Activated CD8-positive, alpha-beta memory T cell treated with anti-CD3 and anti-CD28 coated beads for 36 hours (primary cell): ENCODE measurements around the gene ACKR1. TPM values are rescaled to one million over a fixed set of nuclear protein-coding genes. Genes with fewer than 3 reads are reported as not detected.

ENCODE experiments used
- CTCF ChIA-PET: fragments of 350-600 bp; sonication (Branson Sonifier 250); formaldehyde crosslinking; loops from one replicate; lab custom pipeline; 2021; ENCODE audit warnings: antibody characterized with exemption; lab: Charles Lee
- POLR2A ChIA-PET: fragments of 350-600 bp; sonication (Branson Sonifier 250); formaldehyde crosslinking; loops from one replicate; lab custom pipeline; 2021; ENCODE audit warnings: antibody characterized with exemption; lab: Charles Lee
- total RNA-seq, 2 experiments: library from RNA; stranded (reverse); gene quantifications; one replicate each; pipeline ENCODE4 v1.2.3, GENCODE V29; 2021

ACKR1 gene, protein sequence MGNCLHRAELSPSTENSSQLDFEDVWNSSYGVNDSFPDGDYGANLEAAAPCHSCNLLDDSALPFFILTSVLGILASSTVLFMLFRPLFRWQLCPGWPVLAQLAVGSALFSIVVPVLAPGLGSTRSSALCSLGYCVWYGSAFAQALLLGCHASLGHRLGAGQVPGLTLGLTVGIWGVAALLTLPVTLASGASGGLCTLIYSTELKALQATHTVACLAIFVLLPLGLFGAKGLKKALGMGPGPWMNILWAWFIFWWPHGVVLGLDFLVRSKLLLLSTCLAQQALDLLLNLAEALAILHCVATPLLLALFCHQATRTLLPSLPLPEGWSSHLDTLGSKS
- under 1 TPM in 1 of 2 experiments, not detected in 1; 0.27 TPM for total RNA-seq

DNA sequence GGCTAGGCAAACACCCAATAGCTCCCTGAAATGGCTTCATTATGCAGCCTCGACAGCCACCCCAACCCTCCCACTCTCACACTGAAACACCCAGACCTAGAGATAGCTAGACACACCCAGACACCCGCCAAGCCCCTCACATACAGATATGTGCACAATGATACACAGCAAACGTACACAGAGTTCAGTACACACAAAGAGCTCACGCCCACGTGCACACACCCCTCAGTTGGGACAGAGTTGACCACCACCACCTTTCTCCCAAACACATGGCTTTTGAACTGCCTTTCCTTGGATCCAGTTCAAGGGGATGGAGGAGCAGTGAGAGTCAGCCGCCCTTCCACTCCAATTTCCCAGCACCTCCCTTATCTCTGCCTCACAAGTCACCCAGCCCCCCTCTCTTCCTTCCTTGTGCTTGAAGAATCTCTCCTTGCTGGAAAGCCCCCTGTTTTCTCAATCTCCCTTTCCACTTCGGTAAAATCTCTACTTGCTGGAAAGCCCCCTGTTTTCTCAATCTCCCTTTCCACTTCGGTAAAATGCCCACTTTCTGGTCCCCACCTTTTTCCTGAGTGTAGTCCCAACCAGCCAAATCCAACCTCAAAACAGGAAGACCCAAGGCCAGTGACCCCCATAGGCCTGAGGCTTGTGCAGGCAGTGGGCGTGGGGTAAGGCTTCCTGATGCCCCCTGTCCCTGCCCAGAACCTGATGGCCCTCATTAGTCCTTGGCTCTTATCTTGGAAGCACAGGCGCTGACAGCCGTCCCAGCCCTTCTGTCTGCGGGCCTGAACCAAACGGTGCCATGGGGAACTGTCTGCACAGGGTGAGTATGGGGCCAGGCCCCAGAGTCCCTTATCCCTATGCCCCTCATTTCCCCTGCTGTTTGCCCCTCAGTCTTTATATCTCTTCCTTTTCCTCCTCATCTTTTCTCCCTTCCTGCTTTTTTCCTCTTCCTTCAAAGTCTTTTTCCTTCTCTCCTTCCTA is at the start of gene ACKR1:
ACKR1 (plus strand) TSS at position 715 of the 981 bp plus-strand sequence; CDS start at position 800, 85 bp downstream.
- ChIA-PET CTCF (no interaction called here), POLR2A (no interaction called here)

DNA sequence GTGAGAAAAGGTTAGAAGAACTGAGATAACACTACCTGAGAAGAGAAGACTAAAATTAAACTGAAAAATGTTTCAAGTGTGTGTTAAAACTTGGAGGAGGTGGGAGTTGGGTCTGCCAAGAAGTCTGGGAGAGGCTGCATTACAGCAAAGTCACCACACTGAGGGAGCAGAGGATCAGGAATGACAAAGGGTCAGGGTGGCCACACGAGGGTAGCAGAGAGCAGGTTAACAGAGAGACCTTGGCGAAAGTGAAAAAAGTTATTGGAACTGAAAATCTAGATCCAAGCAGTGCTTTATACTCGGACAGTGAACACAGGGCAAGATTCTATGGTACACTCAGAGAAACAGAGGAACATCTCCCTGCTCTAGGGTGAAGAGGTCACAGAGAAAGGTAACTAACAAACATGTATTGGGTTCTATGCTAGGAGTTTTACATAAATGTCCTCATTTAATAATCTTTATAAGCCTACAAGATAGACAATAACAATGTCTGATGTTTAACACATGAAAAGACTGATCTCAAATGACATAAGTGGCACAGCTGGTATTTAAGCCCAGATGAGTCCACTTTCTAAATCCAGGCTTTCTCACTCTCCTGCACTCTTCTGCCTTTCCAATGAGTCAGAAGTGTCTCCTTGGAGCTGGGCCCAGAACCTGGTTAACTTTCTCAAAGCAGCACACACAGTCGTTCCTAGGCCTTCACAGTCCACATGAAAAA is 43.5 kb upstream of the ACKR1 start:
- POLR2A ChIA-PET: no interaction called here
- CTCF ChIA-PET: interaction anchor here (0.7 to 3.4 kb wide), 5 partner anchors 37 to 840 kb away, joined by 3 to 15 read pairs (median 4); no protein-coding TSS in a partner anchor

GRCh38 chr1:159161719-159162026 is 43.0 kb upstream of the ACKR1 start:
- CTCF ChIA-PET: interaction anchor here (0.7 to 3.4 kb wide), 3 partner anchors 36 to 839 kb away, joined by 3 to 15 read pairs (median 4); no protein-coding TSS in a partner anchor
- POLR2A ChIA-PET: no interaction called here

- ChIA-PET POLR2A (no interaction called here), CTCF (interaction anchor here (0.6 to 3.4 kb wide), 2 partner anchors 52 to 1046 kb away, joined by 3 to 15 read pairs; no protein-coding TSS in a partner anchor)
Measured at GRCh38 chr1:159162516-159163265, 42.0 kb upstream of the ACKR1 start.

GRCh38 chr1:159163614-159164228 is 41.0 kb upstream of the ACKR1 start:
- ChIA-PET POLR2A (no interaction called here), CTCF (no interaction called here)

DNA sequence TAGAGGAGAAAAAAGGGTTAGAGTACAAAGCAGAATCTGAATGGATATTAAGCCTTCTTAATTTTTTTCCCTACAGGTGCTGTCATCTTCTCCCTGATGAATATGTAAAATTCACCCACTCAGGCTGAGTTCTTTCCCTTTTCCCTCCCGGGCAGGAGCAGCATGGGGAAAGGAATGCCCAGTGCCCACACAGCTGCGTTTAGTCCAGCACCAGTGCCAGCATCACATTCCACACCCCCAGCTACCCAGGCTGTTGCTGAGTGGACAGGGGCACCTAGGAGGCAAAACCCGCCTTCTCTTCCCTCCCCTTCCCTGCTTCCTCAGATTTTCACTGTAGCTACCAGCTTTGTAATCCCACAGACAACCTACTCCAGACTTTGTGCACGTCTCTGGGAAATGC is 36.6 kb upstream of the ACKR1 start:
- POLR2A ChIA-PET: no interaction called here
- CTCF ChIA-PET: interaction anchor here (1.1 to 1.5 kb wide), 2 partner anchors 29 to 46 kb away, joined by 3 read pairs; no protein-coding TSS in a partner anchor

DNA sequence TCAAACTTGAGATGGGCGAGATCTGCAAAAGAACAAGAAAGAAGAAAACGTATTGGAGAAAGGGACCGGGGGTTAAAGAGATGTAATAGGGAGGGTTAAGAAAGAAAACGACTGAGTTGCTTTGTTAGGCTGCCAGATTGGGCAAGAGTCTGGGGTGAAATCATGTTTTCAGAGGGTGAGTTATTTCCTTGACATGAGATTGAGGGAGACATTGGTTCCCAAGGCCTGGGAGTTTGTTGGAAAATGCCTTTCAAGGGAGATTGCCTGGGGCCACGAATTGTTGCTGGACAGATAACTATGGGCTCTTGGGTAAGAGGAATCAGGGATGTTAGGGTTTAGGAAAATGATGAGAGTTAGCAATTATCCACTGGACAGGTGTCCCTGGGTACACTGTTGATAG is 34.0 kb upstream of the ACKR1 start:
- POLR2A ChIA-PET: interaction anchor here (0.6 kb wide), 1 partner anchor 609 kb away, joined by 3 read pairs; no protein-coding TSS in a partner anchor
- CTCF ChIA-PET: no interaction called here

DNA sequence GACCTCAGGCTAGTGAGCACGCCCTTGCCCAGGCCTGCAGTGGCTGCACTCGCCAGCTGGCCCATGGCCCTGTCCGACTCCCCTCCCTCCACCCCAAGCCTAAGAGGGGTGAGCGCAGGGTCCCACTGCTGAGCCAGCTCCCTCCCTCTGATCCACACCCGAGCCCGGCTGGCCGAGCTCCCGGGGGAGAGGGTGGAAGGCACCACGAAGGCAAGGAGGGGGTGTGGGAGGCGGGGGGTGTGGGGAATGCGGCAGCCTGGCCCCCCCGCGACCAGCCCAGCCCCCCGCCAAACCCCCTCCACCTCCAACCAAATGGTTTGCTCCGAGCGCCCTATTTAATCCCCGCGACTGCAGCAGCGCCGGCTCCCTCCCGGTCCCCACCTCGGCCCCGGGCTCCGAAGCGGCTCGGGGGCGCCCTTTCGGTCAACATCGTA is 33.4 kb upstream of the ACKR1 start, which contains the start of gene CADM3:
CADM3 (plus strand) TSS at position 362 of the 434 bp plus-strand sequence. CDS start 151 bp downstream, outside the sequence.
- ChIA-PET POLR2A (interaction anchor here (0.6 kb wide), 1 partner anchor 608 kb away, joined by 3 read pairs; no protein-coding TSS in a partner anchor), CTCF (no interaction called here)

DNA sequence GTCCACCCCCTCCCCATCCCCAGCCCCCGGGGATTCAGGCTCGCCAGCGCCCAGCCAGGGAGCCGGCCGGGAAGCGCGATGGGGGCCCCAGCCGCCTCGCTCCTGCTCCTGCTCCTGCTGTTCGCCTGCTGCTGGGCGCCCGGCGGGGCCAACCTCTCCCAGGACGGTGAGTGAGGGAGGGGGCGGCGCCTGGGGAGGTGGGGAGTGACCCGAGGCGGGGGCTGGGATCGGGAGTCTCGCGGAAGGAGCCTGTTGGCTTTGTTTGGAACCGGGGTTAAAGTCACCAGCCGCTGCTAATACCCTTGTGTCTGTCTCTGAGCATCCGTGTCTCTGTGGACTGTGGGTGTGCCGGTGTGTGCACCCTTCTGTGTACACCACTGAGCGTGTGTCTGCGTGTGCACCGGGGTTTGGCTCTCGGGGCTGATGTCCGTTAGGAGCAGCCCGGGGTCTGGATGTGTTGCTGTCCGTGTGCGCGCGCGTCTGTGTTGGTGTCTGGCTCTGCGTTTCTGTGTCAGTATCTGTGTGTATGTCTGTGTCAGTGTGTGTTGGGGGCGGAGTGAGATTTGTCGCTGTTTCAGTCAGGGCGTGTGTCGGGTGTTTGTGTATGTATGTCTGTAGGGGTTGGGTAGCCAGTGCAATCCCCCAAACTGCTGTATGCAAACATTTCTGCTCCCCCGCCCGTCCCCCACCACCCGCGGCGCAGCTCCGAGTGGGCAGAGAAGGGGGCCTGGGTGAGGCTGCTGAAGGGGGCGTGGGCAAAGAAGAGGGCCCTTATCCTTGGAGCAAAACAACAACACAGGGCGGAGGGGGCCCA is 32.8 kb upstream of the ACKR1 start:
- CTCF ChIA-PET: no interaction called here
- POLR2A ChIA-PET: no interaction called here

DNA sequence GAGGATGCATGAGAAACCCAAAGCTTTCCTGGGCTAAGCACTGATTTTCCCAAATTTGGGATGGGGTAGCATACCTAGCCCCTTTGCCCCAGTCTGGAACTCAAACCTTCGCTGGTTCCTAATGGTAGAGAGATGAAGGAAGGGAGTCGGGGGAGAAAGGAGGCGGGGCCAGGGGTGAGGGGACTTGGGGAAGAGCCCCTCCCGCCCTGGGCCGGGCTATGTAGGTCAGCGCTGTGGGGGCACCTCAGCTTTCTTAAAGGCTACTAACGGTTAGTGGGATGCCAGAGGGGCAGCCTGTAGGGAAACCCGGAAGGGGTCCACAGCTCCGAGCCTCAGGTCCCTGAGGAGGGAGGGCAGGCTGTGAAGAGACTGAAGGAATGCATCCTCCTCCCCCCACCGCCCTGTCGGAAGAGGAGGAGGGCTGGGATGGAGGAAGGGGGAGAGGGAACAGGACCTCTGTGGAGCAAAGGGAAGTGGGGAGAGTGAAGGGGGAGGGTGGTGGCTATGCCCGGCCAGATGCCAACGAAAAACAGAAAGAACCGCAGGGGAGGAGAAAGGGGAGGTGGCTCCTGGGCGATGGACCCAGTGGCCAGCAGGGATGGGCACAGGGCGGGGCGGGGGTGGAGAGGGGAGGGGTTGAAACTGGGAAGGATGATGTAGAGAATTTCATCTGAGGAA is 31.9 kb upstream of the ACKR1 start:
- POLR2A ChIA-PET: no interaction called here
- CTCF ChIA-PET: no interaction called here

GRCh38 chr1:159173320-159173719 is 31.4 kb upstream of the ACKR1 start:
- ChIA-PET CTCF (interaction anchor here (1.5 kb wide), 1 partner anchor 42 kb away, joined by 3 read pairs; no protein-coding TSS in a partner anchor), POLR2A (no interaction called here)

DNA sequence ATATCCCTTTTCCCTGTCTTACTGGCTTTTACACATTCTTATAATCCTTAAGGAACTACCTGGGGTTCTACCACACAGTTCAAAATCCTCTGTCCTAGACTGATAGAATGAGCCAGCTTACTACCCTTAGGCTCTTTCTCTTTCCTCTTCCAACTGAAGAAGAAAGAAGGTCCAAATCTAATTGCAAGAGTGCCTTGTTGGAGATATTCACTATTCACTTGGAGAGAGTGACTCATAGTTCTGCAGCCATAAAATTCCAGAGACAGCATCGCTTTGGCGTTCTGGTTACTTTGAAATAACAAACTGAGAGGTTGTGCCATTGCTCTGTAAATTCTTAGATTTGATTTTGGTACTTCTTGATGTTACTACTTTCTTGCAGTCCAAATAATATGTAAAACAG is 29.1 kb upstream of the ACKR1 start:
- ChIA-PET CTCF (no interaction called here), POLR2A (no interaction called here)

DNA sequence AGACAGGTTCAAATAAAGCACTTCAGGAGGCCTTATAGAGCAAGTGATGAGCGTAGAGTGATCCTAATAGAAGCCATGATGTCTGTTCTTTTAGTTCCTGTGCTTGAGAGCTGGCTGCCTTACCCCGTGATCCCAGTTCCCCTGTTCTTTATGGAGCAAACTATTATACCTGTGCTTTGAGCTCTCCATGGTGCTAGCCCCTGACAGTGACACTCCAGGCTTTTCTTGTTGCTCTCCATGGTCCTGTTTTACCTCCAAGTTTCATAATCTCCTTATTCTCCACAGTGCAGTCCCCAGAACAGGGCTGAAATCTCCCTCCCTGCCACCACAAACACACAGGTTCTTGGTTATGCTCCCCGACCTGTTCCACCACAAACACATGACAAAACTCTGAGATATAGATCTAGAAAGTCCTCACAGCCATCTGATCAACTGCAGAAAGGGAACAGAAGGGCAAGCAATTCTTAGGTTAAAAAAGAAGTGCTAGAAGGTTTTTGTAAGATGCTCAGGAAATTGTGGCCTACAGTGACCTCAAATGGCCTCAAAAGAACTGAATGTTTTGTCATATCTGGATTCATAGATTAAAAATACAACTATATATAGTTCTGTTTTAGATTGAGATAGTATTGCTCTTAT is 27.3 kb upstream of the ACKR1 start:
- ChIA-PET CTCF (no interaction called here), POLR2A (no interaction called here)

DNA sequence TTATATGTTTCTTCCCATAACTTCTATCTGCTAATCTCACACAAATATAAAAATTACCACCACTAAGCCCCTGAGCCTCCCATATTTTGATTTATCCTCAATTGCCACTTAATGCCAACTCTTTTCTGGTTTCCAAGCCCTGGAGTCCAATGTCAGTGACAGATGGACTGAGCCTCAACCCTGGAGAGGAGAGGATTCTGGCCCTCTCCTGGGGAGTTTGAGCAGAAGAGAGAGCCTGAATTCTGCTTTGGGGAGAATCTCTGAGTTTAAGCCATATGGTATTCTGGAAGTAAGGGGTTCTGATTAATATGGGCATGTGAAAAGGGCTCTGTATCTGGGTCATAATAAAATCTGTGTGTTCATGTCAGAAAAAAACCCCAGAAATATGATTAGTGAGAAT is 24.8 kb upstream of the ACKR1 start:
- CTCF ChIA-PET: no interaction called here
- POLR2A ChIA-PET: no interaction called here

DNA sequence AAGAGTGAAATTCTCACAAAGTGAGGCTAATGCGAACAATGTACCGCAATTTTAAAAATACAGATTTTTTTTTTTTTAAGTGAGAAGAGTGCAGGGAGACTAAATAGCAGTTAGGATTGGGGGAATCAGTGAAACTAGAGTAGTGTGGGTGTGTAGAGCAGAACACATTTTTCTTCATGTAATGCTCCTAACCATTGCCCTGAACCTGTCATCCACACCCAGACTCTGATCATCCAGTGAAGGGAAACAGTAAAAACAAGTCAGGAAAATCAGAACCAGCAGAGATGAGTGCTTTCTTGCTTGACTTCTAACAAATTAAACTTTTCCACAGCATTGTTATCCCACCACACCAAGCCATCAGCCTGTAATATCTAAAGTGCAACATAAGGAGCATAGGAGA is 24.2 kb upstream of the ACKR1 start:
- ChIA-PET CTCF (no interaction called here), POLR2A (no interaction called here)

DNA sequence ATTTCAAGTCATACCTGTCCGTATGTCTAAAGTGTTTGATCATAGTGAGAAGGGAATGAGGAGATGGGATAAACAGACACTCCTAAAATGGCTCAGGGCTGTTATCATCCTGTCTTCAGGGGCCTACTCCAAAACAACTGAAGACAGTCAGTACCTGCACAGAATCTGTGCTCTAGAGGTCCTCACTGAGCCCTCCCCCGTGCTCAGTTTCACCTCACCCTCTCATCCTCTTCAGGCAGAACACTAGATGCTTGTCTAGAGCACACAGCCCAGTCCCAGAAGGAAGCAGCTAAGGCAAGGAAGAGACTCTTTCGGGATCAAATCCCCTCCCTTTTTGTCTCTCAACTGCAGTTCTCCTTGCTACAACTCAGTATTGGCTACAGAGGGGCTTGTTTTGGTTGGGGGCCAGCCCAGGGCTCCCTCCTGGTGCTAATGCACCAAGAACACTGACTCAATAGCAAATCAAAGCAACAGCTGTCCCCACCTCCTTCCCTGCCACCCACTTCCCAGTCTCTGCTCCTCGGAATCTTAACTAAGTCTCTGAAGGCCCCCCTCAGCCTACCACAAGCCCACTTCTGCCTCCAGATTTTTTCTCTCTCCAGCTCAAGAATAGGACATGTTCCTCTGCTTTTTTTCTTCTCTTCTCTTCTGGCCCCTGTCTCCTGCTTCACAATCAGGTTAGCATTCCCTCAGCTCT is 23.2 kb upstream of the ACKR1 start:
- POLR2A ChIA-PET: no interaction called here

More for the DNA sequence above, 23.2 kb upstream of the ACKR1 start:
- CTCF ChIA-PET: no interaction called here
